ENCODE results near the gene CALD1.

CALD1 gene

GRCh38 chr7:134859783-134860182 is 80.3 kb downstream of the CALD1 start:
- DNase-seq (ENCODE audit: low read depth in 2 of 2): no peak

GRCh38 chr7:134865001-134865845 is 85.8 kb downstream of the CALD1 start:
- peak in 1 of 2 experiments; percentile 9 for DNase-seq (ENCODE audit: low read depth in 2 of 2)

- no peak for DNase-seq (ENCODE audit: low read depth in 2 of 2)
Observed at GRCh38 chr7:134866617-134867016, 87.2 kb downstream of the CALD1 start.

- no peak for DNase-seq (ENCODE audit: low read depth in 2 of 2)
Observed at GRCh38 chr7:134870156-134870555, 90.7 kb downstream of the CALD1 start.

GRCh38 chr7:134870781-134871180 is 91.3 kb downstream of the CALD1 start:
- no peak for DNase-seq (ENCODE audit: low read depth in 2 of 2)

- no peak for DNase-seq (ENCODE audit: low read depth in 2 of 2)
Observed at GRCh38 chr7:134873253-134873652, 93.8 kb downstream of the CALD1 start.

GRCh38 chr7:134874407-134874806 is 95.0 kb downstream of the CALD1 start:
- DNase-seq (ENCODE audit: low read depth in 2 of 2): no peak

GRCh38 chr7:134875867-134876266 is 96.4 kb downstream of the CALD1 start:
- no peak for DNase-seq (ENCODE audit: low read depth in 2 of 2)

- DNase-seq (ENCODE audit: low read depth in 2 of 2): no peak
Observed at GRCh38 chr7:134878746-134879357, 99.4 kb downstream of the CALD1 start.

- DNase-seq (ENCODE audit: low read depth in 2 of 2): no peak
Observed at GRCh38 chr7:134879815-134880475, 100.5 kb downstream of the CALD1 start.

- no peak for DNase-seq (ENCODE audit: low read depth in 2 of 2)
Observed at GRCh38 chr7:134882481-134882880, 103.0 kb downstream of the CALD1 start.

- DNase-seq (ENCODE audit: low read depth in 2 of 2): no peak
Observed at GRCh38 chr7:134885967-134886352, 106.5 kb downstream of the CALD1 start.

GRCh38 chr7:134886353-134887057 is 107.1 kb downstream of the CALD1 start:
- DNase-seq (ENCODE audit: low read depth in 2 of 2): no peak

GRCh38 chr7:134887523-134887922 is 108.1 kb downstream of the CALD1 start:
- no peak for DNase-seq (ENCODE audit: low read depth in 2 of 2)

- no peak for DNase-seq (ENCODE audit: low read depth in 2 of 2)
Observed at GRCh38 chr7:134888141-134888740, 108.8 kb downstream of the CALD1 start.

GRCh38 chr7:134890246-134891240 is 111.1 kb downstream of the CALD1 start:
- DNase-seq (ENCODE audit: low read depth in 2 of 2): no peak

- no peak for DNase-seq (ENCODE audit: low read depth in 2 of 2)
Observed at GRCh38 chr7:134891262-134891695, 111.8 kb downstream of the CALD1 start.

GRCh38 chr7:134891696-134892678 is 112.6 kb downstream of the CALD1 start:
- no peak for DNase-seq (ENCODE audit: low read depth in 2 of 2)

- DNase-seq (ENCODE audit: low read depth in 2 of 2): no peak
Observed at GRCh38 chr7:134892963-134893362, 113.5 kb downstream of the CALD1 start.
